IMR-90 (cell line): ENCODE results near the gene PRPF40A. TPM values are rescaled to one million over a fixed set of nuclear protein-coding genes. Genes with fewer than 3 reads are reported as not detected.

ENCODE experiments used
- ATAC-seq: fragments of 200-7000 bp; cut with Tn5 transposase; 2 replicates; pipeline ENCODE4 v1.9.1; 2020; ENCODE audit warnings: low read depth, mild to moderate bottlenecking, moderate library complexity
- BruUV-seq: library from RNA; stranded (reverse); fragments of 400-500 nt; replicated peaks from 2 replicates; lab custom pipeline; 2021; lab: Mats Ljungman, UMichigan
- CTCF ChIA-PET: fragments of 300-600 bp; formaldehyde crosslinking; extraction: SDS; loops from one replicate; lab custom pipeline; 2021; ENCODE audit warnings: antibody characterized with exemption; lab: Yijun Ruan, JAX
- POLR2A ChIA-PET: fragments of 300-600 bp; sonication (Branson Sonifier 250); formaldehyde crosslinking; loops from one replicate; lab custom pipeline; 2022; ENCODE audit warnings: antibody characterized with exemption; ENCODE audit not compliant: unreplicated experiment; lab: Charles Lee
- DNase-seq: peaks from one replicate; pipeline ENCODE4 v3.0.0; 2013
- H2AFZ ChIP-seq: replicated peaks from 2 replicates; pipeline ENCODE3; 2013; ENCODE audit warnings: low read length, mild to moderate bottlenecking; ENCODE audit not compliant: poor library complexity
- H2AK5ac ChIP-seq: 2 replicates; pipeline ENCODE4 v1.6.1; 2013; ENCODE audit warnings: low read depth, low read length, inconsistent platforms
- H2AK9ac ChIP-seq: replicated peaks from 2 replicates; pipeline ENCODE3; 2013; ENCODE audit warnings: mild to moderate bottlenecking, low read depth, low read length, moderate library complexity; ENCODE audit not compliant: poor library complexity
- H2BK120ac ChIP-seq: 2 replicates; pipeline ENCODE4 v1.6.1; 2013; ENCODE audit warnings: low read depth, low read length, inconsistent platforms
- H2BK15ac ChIP-seq: 3 replicates; pipeline ENCODE4 v1.6.1; 2013; ENCODE audit warnings: low read depth, low read length, inconsistent platforms
- H2BK20ac ChIP-seq: 2 replicates; pipeline ENCODE4 v1.6.1; 2013; ENCODE audit warnings: low read depth, mild to moderate bottlenecking, inconsistent platforms, low read length, moderate library complexity
- H2BK5ac ChIP-seq: 2 replicates; pipeline ENCODE4 v1.6.1; 2013; ENCODE audit warnings: mild to moderate bottlenecking, low read depth, low read length, inconsistent platforms; ENCODE audit not compliant: poor library complexity, severe bottlenecking
- H3K14ac ChIP-seq: replicated peaks from 2 replicates; pipeline ENCODE4 v1.6.1; 2013; ENCODE audit warnings: low read depth, low read length, inconsistent platforms
- H3K18ac ChIP-seq: 2 replicates; pipeline ENCODE4 v1.6.1; 2013; ENCODE audit warnings: low read depth, low read length, control low read depth
- H3K23ac ChIP-seq: 2 replicates; pipeline ENCODE4 v1.6.1; 2013; ENCODE audit warnings: low read depth, low read length, inconsistent platforms
- H3K27ac ChIP-seq: 2 replicates; pipeline ENCODE4 v1.5.1; 2013; ENCODE audit warnings: mild to moderate bottlenecking, control low read depth, low read length; ENCODE audit not compliant: insufficient read depth
- H3K27me3 ChIP-seq: 2 replicates; pipeline ENCODE4 v1.6.1; 2013; ENCODE audit warnings: low read length; ENCODE audit not compliant: control insufficient read depth, insufficient read depth
- H3K36me3 ChIP-seq: 2 replicates; pipeline ENCODE4 v1.6.1; 2013; ENCODE audit warnings: low read length, mixed read lengths; ENCODE audit not compliant: control insufficient read depth, insufficient read depth
- H3K4ac ChIP-seq: 2 replicates; pipeline ENCODE4 v1.6.1; 2013; ENCODE audit warnings: low read depth, low read length, inconsistent platforms
- H3K4me1 ChIP-seq: 2 replicates; pipeline ENCODE4 v1.6.1; 2013; ENCODE audit warnings: low read length, mixed read lengths; ENCODE audit not compliant: control insufficient read depth, insufficient read depth
- H3K4me2 ChIP-seq: 2 replicates; pipeline ENCODE4 v1.6.1; 2013; ENCODE audit warnings: low read depth, mild to moderate bottlenecking, control low read depth, low read length, moderate library complexity
- H3K4me3 ChIP-seq: 2 replicates; pipeline ENCODE4 v1.5.1; 2013; ENCODE audit warnings: low read depth, mild to moderate bottlenecking, control low read depth, low read length, moderate library complexity; ENCODE audit not compliant: insufficient read depth
- H3K56ac ChIP-seq: 2 replicates; pipeline ENCODE4 v1.6.1; 2013; ENCODE audit warnings: low read length, inconsistent platforms; ENCODE audit not compliant: insufficient read depth; ENCODE audit errors: extremely low read depth
- H3K79me1 ChIP-seq, 2 experiments: 2 replicates each; pipeline ENCODE4 v1.6.1; 2013; ENCODE audit warnings: low read length in 2 of 2, inconsistent platforms in 1 of 2, low read depth in 1 of 2
- H3K9ac ChIP-seq: 2 replicates; pipeline ENCODE4 v1.6.1; 2013; ENCODE audit warnings: low read depth, low read length, control low read depth
- H3K9me1 ChIP-seq: 2 replicates; pipeline ENCODE4 v1.6.1; 2013; ENCODE audit warnings: low read length, inconsistent platforms; ENCODE audit not compliant: insufficient read depth
- H3K9me3 ChIP-seq: 2 replicates; pipeline ENCODE4 v1.6.1; 2013; ENCODE audit warnings: low read length; ENCODE audit not compliant: control insufficient read depth, insufficient read depth
- H4K20me1 ChIP-seq: 2 replicates; pipeline ENCODE4 v1.6.1; 2013; ENCODE audit warnings: low read length, inconsistent platforms; ENCODE audit not compliant: insufficient read depth
- H4K5ac ChIP-seq: 2 replicates; pipeline ENCODE4 v1.6.1; 2013; ENCODE audit warnings: mild to moderate bottlenecking, low read depth, low read length, control low read depth
- H4K8ac ChIP-seq, 2 experiments: 2 replicates each; pipeline ENCODE4 v1.6.1; 2013; ENCODE audit warnings: low read depth in 2 of 2, low read length in 2 of 2, control low read depth in 1 of 2, inconsistent platforms in 1 of 2
- H4K91ac ChIP-seq: 2 replicates; pipeline ENCODE4 v1.6.1; 2013; ENCODE audit warnings: low read depth, low read length, inconsistent platforms; ENCODE audit not compliant: insufficient read depth
- CEBPB ChIP-seq: IDR thresholded peaks from 2 replicates; pipeline ENCODE4 v1.6.1; 2012; ENCODE audit warnings: low read depth, low read length, improper control_type of control experiment
- MAZ ChIP-seq: IDR thresholded peaks from 2 replicates; pipeline ENCODE4 v1.6.1; 2012; ENCODE audit warnings: low read depth, mild to moderate bottlenecking, low read length, improper control_type of control experiment, moderate library complexity, borderline replicate concordance
- POLR2A ChIP-seq: IDR thresholded peaks from 2 replicates; pipeline ENCODE4 v1.6.1; 2012; ENCODE audit warnings: mild to moderate bottlenecking, low read depth, low read length
- RAD21 ChIP-seq: IDR thresholded peaks from 2 replicates; pipeline ENCODE4 v1.6.1; 2012; ENCODE audit warnings: low read length, improper control_type of control experiment
- RFX5 ChIP-seq: IDR thresholded peaks from 2 replicates; pipeline ENCODE4 v1.8.0; 2012; ENCODE audit warnings: low read depth, mild to moderate bottlenecking, low read length, moderate library complexity
- WGBS, 2 experiments: methylation state at CpG; one replicate each; pipeline versions ENCODE4 v1.1.5 to v1.1.7; 2013; ENCODE audit warnings: missing lambda C conversion rate in 2 of 2; ENCODE audit not compliant: insufficient read length in 1 of 2; ENCODE audit errors: extremely low coverage in 2 of 2; 5-methylcytosine and 5-hydroxymethylcytosine counted together
- dilution Hi-C: fragments of 300-500 bp; cut with HindIII; formaldehyde crosslinking; loops from one replicate; pipeline ENCODE4 v1.14.3; 2018; ENCODE audit warnings: low sequenced_read_pairs; ENCODE audit not compliant: unreplicated experiment
- in situ Hi-C: fragments of 300-500 bp; cut with MboI; formaldehyde crosslinking; loops from 3 replicates; pipeline ENCODE4 v1.14.3; 2019; ENCODE audit warnings: low sequenced_read_pairs, inconsistent platforms, mixed read lengths
- intact Hi-C: fragments of 100-400 bp; cut with micrococcal nuclease; formaldehyde crosslinking; loops from 2 replicates; pipeline ENCODE4 v1.10.0; 2022
- polyA plus RNA-seq, 3 experiments: library from polyadenylated mRNA; depleted of rRNA; stranded (reverse); fragments of >200 nt; gene quantifications; 2 replicates each; pipeline ENCODE4 v1.2.3, GENCODE V29; 2012; ENCODE audit warnings: low replicate concordance in 1 of 3
- total RNA-seq: library from RNA; depleted of rRNA; stranded (reverse); fragments of >200 nt; gene quantifications from 2 replicates; pipeline ENCODE4 v1.2.3, GENCODE V29; 2012
- TF ChIP-seq, protein P1 (sequence below): fragments of 150-350 bp; IDR thresholded peaks from 2 replicates; pipeline ENCODE4 v1.6.1; 2016; ENCODE audit warnings: low read depth, mild to moderate bottlenecking, low read length, moderate library complexity, borderline replicate concordance

PRPF40A gene
- total and polyA plus RNA-seq, 2 of the 4 experiments (the other 2 are of a cell fraction): 49.1 to 150 TPM

DNA sequence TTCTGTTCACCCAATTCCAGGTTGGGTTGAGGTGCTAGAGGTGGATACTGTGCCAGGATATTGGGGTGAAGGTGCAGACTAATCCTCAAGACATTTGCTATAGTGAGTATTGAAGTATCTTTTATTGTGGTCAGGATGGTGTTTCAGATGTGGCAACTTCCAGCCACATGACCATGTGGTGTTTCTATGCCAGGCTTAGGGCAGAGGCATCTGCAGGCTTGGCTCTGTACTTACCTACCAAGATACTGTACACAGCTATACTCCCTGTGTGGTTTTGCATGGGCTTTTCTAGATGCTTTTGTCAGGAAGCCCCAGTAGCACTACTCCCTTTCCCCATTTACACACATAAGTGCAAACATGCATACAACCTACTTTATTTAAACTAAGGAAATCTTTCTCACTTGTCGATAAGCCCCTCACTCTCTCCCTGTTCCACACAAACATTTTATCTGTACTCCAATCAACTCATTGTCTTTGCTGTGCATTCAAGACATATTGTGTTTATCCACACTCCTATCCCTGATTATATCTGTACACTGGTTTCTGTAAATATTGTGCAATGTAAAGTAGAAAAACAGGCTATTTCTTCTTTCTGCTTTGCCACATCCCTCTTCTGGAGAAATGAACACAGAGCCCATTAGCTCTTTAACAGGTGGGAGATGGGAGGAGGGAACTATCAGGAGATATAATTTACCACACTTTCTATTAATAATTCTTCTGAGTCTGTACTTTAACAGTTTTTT, 13.5 kb upstream of the PRPF40A start:
- in situ Hi-C loops (loop anchor here (25.0 kb wide), 1 partner anchor 782 kb away; no protein-coding TSS in a partner anchor), dilution Hi-C loops (no loop called here), intact Hi-C loops (no loop called here)
- no peaks in the 10 kb centered on the region for H4K20me1 ChIP-seq
- BruUV-seq: no TSS peak
- H3K4ac ChIP-seq: no peak overlapping the region
- no peaks in the 10 kb centered on the region; the same call in 1 of the 2 replicates for H3K4me1 ChIP-seq
- no peak overlapping the region for H3K4me3 ChIP-seq
- no peak for DNase-seq
- TF ChIP-seq, protein P1, sequence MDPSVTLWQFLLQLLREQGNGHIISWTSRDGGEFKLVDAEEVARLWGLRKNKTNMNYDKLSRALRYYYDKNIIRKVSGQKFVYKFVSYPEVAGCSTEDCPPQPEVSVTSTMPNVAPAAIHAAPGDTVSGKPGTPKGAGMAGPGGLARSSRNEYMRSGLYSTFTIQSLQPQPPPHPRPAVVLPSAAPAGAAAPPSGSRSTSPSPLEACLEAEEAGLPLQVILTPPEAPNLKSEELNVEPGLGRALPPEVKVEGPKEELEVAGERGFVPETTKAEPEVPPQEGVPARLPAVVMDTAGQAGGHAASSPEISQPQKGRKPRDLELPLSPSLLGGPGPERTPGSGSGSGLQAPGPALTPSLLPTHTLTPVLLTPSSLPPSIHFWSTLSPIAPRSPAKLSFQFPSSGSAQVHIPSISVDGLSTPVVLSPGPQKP: no peak
- peak; percentile 34; the same call in 1 of the 2 replicates for TF ChIP-seq CEBPB
- no peak for TF ChIP-seq MAZ
- no peak for TF ChIP-seq RFX5
- TF ChIP-seq POLR2A: no peak
- TF ChIP-seq RAD21: no peak
- WGBS, 2 experiments: 100% methylated on average over 1 of the region's 1 CpG; no CpG with 5 or more reads in 1 of the 2 experiments
- peak; percentile 44 for ATAC-seq
- no peak overlapping the region for H3K14ac ChIP-seq
- H2BK5ac ChIP-seq: no peak overlapping the region
- H2AK9ac ChIP-seq: no peak overlapping the region
- no peaks in the 10 kb centered on the region for H3K27me3 ChIP-seq
- H3K9ac ChIP-seq: no peak overlapping the region
- H4K91ac ChIP-seq: no peak overlapping the region
- H3K27ac ChIP-seq: no peak overlapping the region
- ChIA-PET CTCF (interaction anchor here (1.8 kb wide), 1 partner anchor 12 kb away, joined by 6 read pairs; no protein-coding TSS in a partner anchor), POLR2A (no interaction called here)
- no peak overlapping the region for H4K5ac ChIP-seq
- H2BK15ac ChIP-seq: no peak overlapping the region
- H3K79me1 ChIP-seq: peaks cover 15 to 18% of the 10 kb centered on the region in 2 experiments
- H2AFZ ChIP-seq: no peak overlapping the region
- H3K23ac ChIP-seq: no peak overlapping the region
- H3K9me3 ChIP-seq: no peaks in the 10 kb centered on the region
- no peak overlapping the region for H2AK5ac ChIP-seq
- no peak overlapping the region for H3K56ac ChIP-seq
- H2BK120ac ChIP-seq: no peak overlapping the region
- no peak overlapping the region for H2BK20ac ChIP-seq
- H4K8ac ChIP-seq: no peak overlapping the region
- peaks cover 2% of the 10 kb centered on the region; the same call in 1 of the 2 replicates for H3K36me3 ChIP-seq
- H3K9me1 ChIP-seq: no peaks in the 10 kb centered on the region
- H3K18ac ChIP-seq: no peak overlapping the region
- no peak overlapping the region for H3K4me2 ChIP-seq
